H9 (cell line): ENCODE data around the gene CTNNA3. TPM values are rescaled to one million over a fixed set of nuclear protein-coding genes. Genes with fewer than 3 reads are reported as not detected.

Source experiments
- DNase-seq: peaks from one replicate; pipeline ENCODE4 v3.0.0-alpha.2; 2017
- H2AFZ ChIP-seq: one replicate; pipeline ENCODE4 v1.6.1; 2013; ENCODE audit warnings: mild to moderate bottlenecking, low read length, control low read depth, moderate library complexity
- H2AK5ac ChIP-seq: 2 replicates; pipeline ENCODE4 v1.6.1; 2013; ENCODE audit warnings: low read length, control low read depth, mixed read lengths; ENCODE audit not compliant: insufficient read length
- H2BK120ac ChIP-seq: one replicate; pipeline ENCODE4 v1.6.1; 2013; ENCODE audit warnings: low read depth, mild to moderate bottlenecking, low read length, control low read depth, inconsistent platforms; ENCODE audit not compliant: poor library complexity, severe bottlenecking
- H2BK12ac ChIP-seq: 2 replicates; pipeline ENCODE4 v1.6.1; 2013; ENCODE audit warnings: low read length, control low read depth, mixed read lengths, low read depth; ENCODE audit not compliant: insufficient read length
- H2BK15ac ChIP-seq: 2 replicates; pipeline ENCODE4 v1.6.1; 2013; ENCODE audit warnings: low read depth, low read length, control low read depth
- H2BK20ac ChIP-seq: one replicate; pipeline ENCODE4 v1.6.1; 2013; ENCODE audit warnings: low read depth, mild to moderate bottlenecking, low read length, control low read depth, inconsistent platforms; ENCODE audit not compliant: poor library complexity, severe bottlenecking
- H2BK5ac ChIP-seq: 2 replicates; pipeline ENCODE4 v1.6.1; 2013; ENCODE audit warnings: low read length, control low read depth, mixed read lengths; ENCODE audit not compliant: insufficient read length
- H3K14ac ChIP-seq: 2 replicates; pipeline ENCODE4 v1.6.1; 2013; ENCODE audit warnings: low read length, control low read depth; ENCODE audit not compliant: insufficient read depth
- H3K18ac ChIP-seq: 2 replicates; pipeline ENCODE4 v1.6.1; 2013; ENCODE audit warnings: low read depth, mild to moderate bottlenecking, mixed read lengths, low read length, control low read depth; ENCODE audit not compliant: insufficient read length
- H3K23ac ChIP-seq: 2 replicates; pipeline ENCODE4 v1.6.1; 2013; ENCODE audit warnings: low read length, control low read depth, mixed read lengths, low read depth; ENCODE audit not compliant: insufficient read length
- H3K23me2 ChIP-seq: 2 replicates; pipeline ENCODE4 v1.6.1; 2013; ENCODE audit warnings: low read depth, mild to moderate bottlenecking, mixed read lengths, low read length, control low read depth; ENCODE audit not compliant: insufficient read length, poor library complexity, severe bottlenecking
- H3K27ac ChIP-seq: 2 replicates; pipeline ENCODE4 v1.5.1; 2013; ENCODE audit warnings: low read length, control low read depth, mixed read lengths, low read depth; ENCODE audit not compliant: insufficient read length
- H3K27me3 ChIP-seq: 2 replicates; pipeline ENCODE4 v1.6.1; 2013; ENCODE audit warnings: low read length, control low read depth, inconsistent platforms; ENCODE audit not compliant: insufficient read depth
- H3K4ac ChIP-seq: 2 replicates; pipeline ENCODE4 v1.6.1; 2013; ENCODE audit warnings: low read depth, mild to moderate bottlenecking, control low read depth, inconsistent platforms, low read length, moderate library complexity
- H3K4me1 ChIP-seq: 2 replicates; pipeline ENCODE4 v1.6.1; 2013; ENCODE audit warnings: low read length, control low read depth, inconsistent platforms; ENCODE audit not compliant: insufficient read depth
- H3K4me2 ChIP-seq: 2 replicates; pipeline ENCODE4 v1.6.1; 2013; ENCODE audit warnings: low read length, control low read depth, mixed read lengths; ENCODE audit not compliant: insufficient read length, insufficient read depth
- H3K56ac ChIP-seq: 2 replicates; pipeline ENCODE4 v1.6.1; 2013; ENCODE audit warnings: low read depth, mild to moderate bottlenecking, mixed read lengths, low read length, control low read depth; ENCODE audit not compliant: insufficient read length
- H3K79me1 ChIP-seq: 2 replicates; pipeline ENCODE4 v1.6.1; 2013; ENCODE audit warnings: low read depth, mild to moderate bottlenecking, moderate library complexity, low read length, control low read depth, inconsistent platforms; ENCODE audit not compliant: insufficient read depth, poor library complexity, severe bottlenecking
- H3K79me2 ChIP-seq: 2 replicates; pipeline ENCODE4 v1.6.1; 2013; ENCODE audit warnings: low read length, control low read depth, inconsistent platforms; ENCODE audit not compliant: insufficient read depth
- H3K9ac ChIP-seq: 2 replicates; pipeline ENCODE4 v1.6.1; 2013; ENCODE audit warnings: low read length, control low read depth, mixed read lengths; ENCODE audit not compliant: insufficient read length; ENCODE audit errors: extremely low read depth
- H3K9me3 ChIP-seq: one replicate; pipeline ENCODE4 v1.6.1; 2013; ENCODE audit warnings: low read depth, low read length, inconsistent platforms; ENCODE audit not compliant: control insufficient read depth
- H3T11ph ChIP-seq: one replicate; pipeline ENCODE4 v1.6.1; 2013; ENCODE audit warnings: mild to moderate bottlenecking, low read length, control low read depth, inconsistent platforms
- H4K20me1 ChIP-seq: one replicate; pipeline ENCODE4 v1.6.1; 2013; ENCODE audit not compliant: control insufficient read depth, insufficient read length, insufficient read depth
- H4K5ac ChIP-seq: 2 replicates; pipeline ENCODE4 v1.6.1; 2013; ENCODE audit warnings: low read depth, mild to moderate bottlenecking, mixed read lengths, low read length, control low read depth; ENCODE audit not compliant: insufficient read length
- H4K8ac ChIP-seq: replicated peaks from 2 replicates; pipeline ENCODE4 v1.6.1; 2013; ENCODE audit warnings: low read length, control low read depth, mixed read lengths, low read depth; ENCODE audit not compliant: insufficient read length
- H4K91ac ChIP-seq: 2 replicates; pipeline ENCODE4 v1.6.1; 2013; ENCODE audit warnings: low read depth, mild to moderate bottlenecking, moderate library complexity, mixed read lengths, low read length, control low read depth; ENCODE audit not compliant: insufficient read length
- H3K27ac Mint-ChIP-seq, 3 experiments: 2 replicates in 2 of 3; 3 replicates in 1 of 3; pipeline ENCODE4 v1.8.0; 2020 to 2021; ENCODE audit warnings: mixed read lengths in 3 of 3, mild to moderate bottlenecking in 1 of 3, moderate library complexity in 1 of 3
- H3K27me3 Mint-ChIP-seq: 2 replicates; pipeline ENCODE4 v1.8.0; 2021; ENCODE audit warnings: low read depth, mild to moderate bottlenecking, moderate library complexity, mixed read lengths
- H3K36me3 Mint-ChIP-seq, 3 experiments: 2 replicates in 2 of 3; 3 replicates in 1 of 3; pipeline ENCODE4 v1.8.0; 2020 to 2021; ENCODE audit warnings: low read depth in 3 of 3, mixed read lengths in 3 of 3; ENCODE audit not compliant: insufficient read depth in 1 of 3
- H3K4me1 Mint-ChIP-seq, 2 experiments: 2 replicates each; pipeline ENCODE4 v1.8.0; 2020; ENCODE audit warnings: mixed read lengths in 2 of 2
- H3K4me3 Mint-ChIP-seq, 2 experiments: 2 replicates in 1 of 2; 3 replicates in 1 of 2; pipeline ENCODE4 v1.8.0; 2020 to 2021; ENCODE audit warnings: mild to moderate bottlenecking in 2 of 2, mixed read lengths in 2 of 2, moderate library complexity in 1 of 2
- H3K9me3 Mint-ChIP-seq, 2 experiments: 2 replicates in 1 of 2; 3 replicates in 1 of 2; pipeline ENCODE4 v1.8.0; 2020; ENCODE audit warnings: mild to moderate bottlenecking in 2 of 2, mixed read lengths in 2 of 2, moderate library complexity in 1 of 2
- WGBS: extraction: QIAGEN DNeasy Blood & Tissue Kit; methylation state at CpG from one replicate; pipeline ENCODE4 v1.1.7; 2013; ENCODE audit warnings: missing lambda C conversion rate, low lambda C conversion rate, mixed read lengths; ENCODE audit not compliant: insufficient read length; ENCODE audit errors: extremely low coverage; 5-methylcytosine and 5-hydroxymethylcytosine counted together
- total RNA-seq: library from RNA; stranded (reverse); gene quantifications from 2 replicates; pipeline ENCODE4 v1.2.1, GENCODE V29; 2021
- TF ChIP-seq, protein P1 (sequence below): fragments of 200-600 bp; sonication (generic); conservative IDR thresholded peaks from 3 replicates; pipeline ENCODE4 v1.8.0; 2021; ENCODE audit warnings: antibody characterized with exemption, mild to moderate bottlenecking

The CTNNA3 gene
- total RNA-seq, 1 experiment from 2014 or later, result 3.3 TPM

DNA sequence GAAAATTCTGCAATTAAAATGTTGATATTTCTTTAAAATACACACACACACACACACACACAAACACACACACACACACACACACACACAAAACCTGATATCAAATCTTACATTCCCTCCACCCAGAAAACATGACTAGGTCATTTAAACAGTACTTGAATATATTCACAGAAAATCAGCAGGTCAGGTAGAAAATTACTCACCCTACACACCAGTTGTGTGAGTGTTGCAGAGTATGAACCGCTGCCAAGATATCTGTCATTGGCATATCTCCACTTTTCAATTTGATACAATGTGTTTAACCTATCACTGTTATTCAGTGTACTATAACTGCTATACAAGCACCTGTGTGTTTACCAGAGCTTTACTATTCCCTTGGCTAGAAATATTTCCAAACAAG lies 1053.8 kb downstream of the CTNNA3 start:
- TF ChIP-seq, protein P1, sequence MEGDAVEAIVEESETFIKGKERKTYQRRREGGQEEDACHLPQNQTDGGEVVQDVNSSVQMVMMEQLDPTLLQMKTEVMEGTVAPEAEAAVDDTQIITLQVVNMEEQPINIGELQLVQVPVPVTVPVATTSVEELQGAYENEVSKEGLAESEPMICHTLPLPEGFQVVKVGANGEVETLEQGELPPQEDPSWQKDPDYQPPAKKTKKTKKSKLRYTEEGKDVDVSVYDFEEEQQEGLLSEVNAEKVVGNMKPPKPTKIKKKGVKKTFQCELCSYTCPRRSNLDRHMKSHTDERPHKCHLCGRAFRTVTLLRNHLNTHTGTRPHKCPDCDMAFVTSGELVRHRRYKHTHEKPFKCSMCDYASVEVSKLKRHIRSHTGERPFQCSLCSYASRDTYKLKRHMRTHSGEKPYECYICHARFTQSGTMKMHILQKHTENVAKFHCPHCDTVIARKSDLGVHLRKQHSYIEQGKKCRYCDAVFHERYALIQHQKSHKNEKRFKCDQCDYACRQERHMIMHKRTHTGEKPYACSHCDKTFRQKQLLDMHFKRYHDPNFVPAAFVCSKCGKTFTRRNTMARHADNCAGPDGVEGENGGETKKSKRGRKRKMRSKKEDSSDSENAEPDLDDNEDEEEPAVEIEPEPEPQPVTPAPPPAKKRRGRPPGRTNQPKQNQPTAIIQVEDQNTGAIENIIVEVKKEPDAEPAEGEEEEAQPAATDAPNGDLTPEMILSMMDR, result no peak
- Histone ChIP-seq H4K91ac (no peak overlapping the region), H3K4me1 (no peaks in the 10 kb centered on the region), H3K79me1 (no peaks in the 10 kb centered on the region), H3K79me2 (no peaks in the 10 kb centered on the region), H3K27ac (no peak overlapping the region), H3K23me2 (no peaks in the 10 kb centered on the region), H3K56ac (no peak overlapping the region), H4K8ac (no peak overlapping the region), H3K9me3 (no peaks in the 10 kb centered on the region), H2AK5ac (no peak overlapping the region), H2BK12ac (no peak overlapping the region), H3K18ac (no peak overlapping the region), H3K9ac (no peak overlapping the region), H4K20me1 (no peaks in the 10 kb centered on the region), H2AFZ (no peak overlapping the region), H3K23ac (no peak overlapping the region), H3T11ph (no peak overlapping the region), H4K5ac (no peak overlapping the region), H2BK5ac (no peak overlapping the region), H3K4ac (no peak overlapping the region), H3K4me2 (no peak overlapping the region), H2BK20ac (no peak overlapping the region), H2BK15ac (no peak overlapping the region), H3K27me3 (no peaks in the 10 kb centered on the region), H3K14ac (no peak overlapping the region), H2BK120ac (no peak overlapping the region)
- Mint-ChIP-seq H3K27ac (no peak overlapping the region), H3K9me3 (peaks cover 10 to 12% of the 10 kb centered on the region in 2 experiments; a peak in 3 of 5 replicates), H3K4me1 (peaks cover 0 to 7% of the 10 kb centered on the region in 2 experiments; a peak in 2 of 4 replicates), H3K27me3 (no peaks in the 10 kb centered on the region), H3K36me3 (peaks cover 0 to 13% (median 5%) of the 10 kb centered on the region in 3 experiments; a peak in 4 of 7 replicates), H3K4me3 (no peak overlapping the region)
- no CpG with 5 or more reads among the region's 1 CpG for WGBS
- DNase-seq, result no peak
